Right lobe of liver (tissue), 4 donors: ENCODE data around the gene AIMP1.

Experiments
- POLR2A ChIP-seq: fragments of 450-650 bp; IDR thresholded peaks from one replicate; pipeline ENCODE4 v1.6.1; 2017; ENCODE audit warnings: antibody characterized with exemption, mild to moderate bottlenecking
- TF ChIP-seq, protein P1 (sequence below), 4 donors: fragments of 200-600 bp in 3 of 4; fragments of 450-650 bp in 1 of 4; IDR thresholded peaks; one replicate each; pipeline versions ENCODE4 v1.5.1 to v1.8.0; 2016 to 2022; ENCODE audit warnings: antibody characterized with exemption in 4 of 4, mild to moderate bottlenecking in 2 of 4
- donor health status: DM: no; HTN: no; CAD: no.
- donor health status: DM: no; HTN: no; CAD: no.
- donor health status: DM: no; HTN: yes; CAD: no.

DNA sequence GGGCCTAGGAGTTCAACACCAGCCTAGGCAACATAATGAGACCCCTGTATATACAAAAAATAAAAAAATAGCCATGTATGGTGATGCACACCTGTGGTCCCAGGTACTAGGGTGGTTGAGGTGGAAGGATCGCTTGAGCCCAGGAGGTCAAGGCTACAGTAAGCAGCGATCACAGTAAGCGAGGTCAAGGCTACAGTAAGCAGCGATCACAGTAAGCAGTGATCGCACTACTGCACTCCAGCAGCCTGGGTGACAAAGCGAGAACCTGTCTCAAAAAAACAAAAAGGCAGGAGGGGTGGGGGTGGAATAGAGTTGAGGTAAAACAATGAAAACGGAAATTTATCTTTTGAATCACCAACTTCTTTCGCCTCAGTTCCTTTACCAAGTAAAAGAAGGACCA is 29.7 kb upstream of the AIMP1 start:
- TF ChIP-seq, protein P1, sequence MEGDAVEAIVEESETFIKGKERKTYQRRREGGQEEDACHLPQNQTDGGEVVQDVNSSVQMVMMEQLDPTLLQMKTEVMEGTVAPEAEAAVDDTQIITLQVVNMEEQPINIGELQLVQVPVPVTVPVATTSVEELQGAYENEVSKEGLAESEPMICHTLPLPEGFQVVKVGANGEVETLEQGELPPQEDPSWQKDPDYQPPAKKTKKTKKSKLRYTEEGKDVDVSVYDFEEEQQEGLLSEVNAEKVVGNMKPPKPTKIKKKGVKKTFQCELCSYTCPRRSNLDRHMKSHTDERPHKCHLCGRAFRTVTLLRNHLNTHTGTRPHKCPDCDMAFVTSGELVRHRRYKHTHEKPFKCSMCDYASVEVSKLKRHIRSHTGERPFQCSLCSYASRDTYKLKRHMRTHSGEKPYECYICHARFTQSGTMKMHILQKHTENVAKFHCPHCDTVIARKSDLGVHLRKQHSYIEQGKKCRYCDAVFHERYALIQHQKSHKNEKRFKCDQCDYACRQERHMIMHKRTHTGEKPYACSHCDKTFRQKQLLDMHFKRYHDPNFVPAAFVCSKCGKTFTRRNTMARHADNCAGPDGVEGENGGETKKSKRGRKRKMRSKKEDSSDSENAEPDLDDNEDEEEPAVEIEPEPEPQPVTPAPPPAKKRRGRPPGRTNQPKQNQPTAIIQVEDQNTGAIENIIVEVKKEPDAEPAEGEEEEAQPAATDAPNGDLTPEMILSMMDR (IDR thresholded peaks at IDR 0.05): no peak
- no peak for TF ChIP-seq POLR2A
